HG02798 (cell line): Measurements from ENCODE around the gene HLA-DRB5.
"Not testable (repeated sequence)": the region's sequence is repeated elsewhere in the genome, so short reads cannot be mapped to it uniquely, and the experiment has no call there.

Experiments
- ATAC-seq: cut with Tn5 transposase; IDR thresholded peaks from one replicate; pipeline ENCODE4 v1.9.1; 2021; ENCODE audit warnings: mild to moderate bottlenecking; ENCODE audit not compliant: unreplicated experiment, poor library complexity

HLA-DRB5 gene

GRCh38 chr6:32529697-32530430, at the start of gene HLA-DRB5:
Gene HLA-DRB5, minus strand, starts transcription at chr6:32530287. Its CDS starts 63 bp downstream, at chr6:32530224.
- ATAC-seq: peak; percentile 88

GRCh38 chr6:32578962-32579361, 48.9 kb upstream of the HLA-DRB5 start:
- no peak for ATAC-seq

GRCh38 chr6:32577493-32577892, 47.4 kb upstream of the HLA-DRB5 start:
- not testable (repeated sequence) for ATAC-seq

DNA sequence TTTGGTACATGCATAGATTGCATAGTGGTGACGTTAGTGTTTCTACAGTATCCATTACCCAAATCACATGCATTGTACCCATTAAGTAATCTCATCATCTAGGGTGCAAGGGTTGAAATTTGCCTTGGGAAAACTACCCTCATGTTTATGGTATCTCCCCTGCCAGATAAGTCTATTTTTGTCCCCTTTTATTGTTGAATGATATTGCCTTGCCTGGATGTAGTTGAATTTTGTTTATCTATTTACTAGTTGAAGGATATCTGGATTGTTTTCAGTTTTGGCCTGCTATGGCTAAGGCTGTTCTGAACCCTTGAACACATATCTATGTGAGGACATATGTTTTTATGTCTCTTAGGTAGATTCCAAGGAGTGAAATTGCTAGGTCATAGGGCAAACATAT, 46.2 kb upstream of the HLA-DRB5 start:
- ATAC-seq: no peak

GRCh38 chr6:32570363-32570905, 40.3 kb upstream of the HLA-DRB5 start:
- ATAC-seq: no peak

DNA sequence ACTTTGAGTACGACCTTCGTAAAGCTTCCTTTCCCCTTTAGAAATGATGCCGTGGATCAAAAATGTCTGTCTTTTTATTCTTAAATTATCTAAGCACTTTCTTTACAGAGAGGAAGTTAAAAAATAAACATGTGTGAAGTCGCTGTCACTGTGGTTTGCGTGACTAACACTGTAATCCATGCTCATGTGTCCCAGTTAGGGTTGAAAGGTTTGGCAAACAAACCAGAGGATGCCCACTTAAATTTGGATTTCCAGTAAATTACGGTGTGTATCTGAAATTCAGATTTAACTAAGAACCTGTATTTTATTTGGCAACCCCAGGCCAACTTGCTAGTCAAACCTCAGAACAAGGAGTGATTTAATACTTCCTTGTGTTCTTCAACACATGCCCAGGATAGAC, 38.5 kb upstream of the HLA-DRB5 start:
- ATAC-seq: no peak

DNA sequence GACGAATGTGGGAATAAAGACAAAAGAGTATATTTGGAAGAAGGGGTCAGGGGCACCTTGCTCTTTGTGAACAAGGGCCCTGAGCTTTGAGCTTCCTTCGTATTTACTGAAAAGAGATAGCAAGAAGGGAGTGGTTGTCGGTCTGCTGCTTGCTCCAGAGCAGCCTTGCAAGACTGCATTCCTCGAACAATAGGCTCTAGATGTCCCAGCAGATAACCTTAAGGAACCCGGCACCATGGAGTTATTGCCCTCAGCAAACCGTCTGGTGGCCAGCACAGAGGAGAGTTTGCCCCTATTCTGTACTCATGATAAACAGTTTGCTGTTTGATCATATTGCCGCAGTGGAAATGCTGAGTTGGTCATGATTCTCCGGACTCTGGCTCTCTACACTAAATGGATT, 36.9 kb upstream of the HLA-DRB5 start:
- ATAC-seq: no peak

- no peak for ATAC-seq
Observed at GRCh38 chr6:32565511-32565910, 35.4 kb upstream of the HLA-DRB5 start.

DNA sequence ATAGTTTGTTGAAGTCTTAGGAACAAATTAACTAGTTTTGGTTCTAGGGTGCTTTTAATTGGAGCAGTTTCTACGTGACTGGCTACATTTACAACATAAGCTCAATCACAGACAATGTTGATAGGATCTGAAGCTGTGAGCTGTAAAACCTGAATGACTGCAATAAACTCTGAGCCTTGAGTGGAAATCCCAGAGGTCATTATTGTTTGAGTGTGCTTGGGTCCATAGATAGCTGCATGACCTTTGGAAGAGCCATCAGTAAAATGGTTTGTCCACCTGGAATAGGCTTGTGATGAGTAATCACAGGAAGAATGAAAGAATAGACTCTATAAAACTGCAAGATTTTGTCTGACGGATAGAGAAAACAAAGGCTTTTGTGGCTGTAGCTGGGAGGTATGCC, 32.9 kb upstream of the HLA-DRB5 start:
- no peak for ATAC-seq

- ATAC-seq: no peak
Observed at GRCh38 chr6:32559747-32560146, 29.7 kb upstream of the HLA-DRB5 start.

DNA sequence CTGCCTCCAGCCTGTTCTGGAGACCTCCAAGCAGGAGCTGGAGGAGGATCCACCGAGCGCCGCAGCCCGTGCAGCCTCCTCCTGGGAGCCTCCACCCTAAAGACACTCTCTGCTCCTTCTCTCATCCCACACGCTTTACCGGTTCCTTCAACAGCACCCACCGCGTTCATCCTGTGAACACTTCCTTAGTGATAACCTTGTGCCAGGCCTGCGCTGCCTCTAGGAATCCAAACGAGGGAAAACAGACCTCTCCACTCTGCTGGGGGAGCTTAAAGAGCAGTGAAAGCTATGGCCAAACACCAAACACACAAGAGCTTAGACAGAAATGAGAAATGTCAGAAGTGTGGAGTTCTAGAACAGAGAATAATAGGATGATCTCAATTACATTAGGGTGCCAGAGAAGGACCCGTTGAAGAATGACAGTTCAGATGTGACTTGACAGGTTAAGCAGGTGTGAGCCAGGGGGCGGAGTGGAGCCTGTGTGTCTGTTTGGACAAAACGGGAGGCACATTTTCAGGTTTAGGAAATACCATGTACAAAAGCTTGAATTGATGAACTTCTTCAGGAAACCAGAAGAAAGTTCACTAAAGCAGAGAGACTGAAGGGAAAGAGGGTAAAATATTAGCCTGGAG, 28.5 kb upstream of the HLA-DRB5 start:
- no peak for ATAC-seq

DNA sequence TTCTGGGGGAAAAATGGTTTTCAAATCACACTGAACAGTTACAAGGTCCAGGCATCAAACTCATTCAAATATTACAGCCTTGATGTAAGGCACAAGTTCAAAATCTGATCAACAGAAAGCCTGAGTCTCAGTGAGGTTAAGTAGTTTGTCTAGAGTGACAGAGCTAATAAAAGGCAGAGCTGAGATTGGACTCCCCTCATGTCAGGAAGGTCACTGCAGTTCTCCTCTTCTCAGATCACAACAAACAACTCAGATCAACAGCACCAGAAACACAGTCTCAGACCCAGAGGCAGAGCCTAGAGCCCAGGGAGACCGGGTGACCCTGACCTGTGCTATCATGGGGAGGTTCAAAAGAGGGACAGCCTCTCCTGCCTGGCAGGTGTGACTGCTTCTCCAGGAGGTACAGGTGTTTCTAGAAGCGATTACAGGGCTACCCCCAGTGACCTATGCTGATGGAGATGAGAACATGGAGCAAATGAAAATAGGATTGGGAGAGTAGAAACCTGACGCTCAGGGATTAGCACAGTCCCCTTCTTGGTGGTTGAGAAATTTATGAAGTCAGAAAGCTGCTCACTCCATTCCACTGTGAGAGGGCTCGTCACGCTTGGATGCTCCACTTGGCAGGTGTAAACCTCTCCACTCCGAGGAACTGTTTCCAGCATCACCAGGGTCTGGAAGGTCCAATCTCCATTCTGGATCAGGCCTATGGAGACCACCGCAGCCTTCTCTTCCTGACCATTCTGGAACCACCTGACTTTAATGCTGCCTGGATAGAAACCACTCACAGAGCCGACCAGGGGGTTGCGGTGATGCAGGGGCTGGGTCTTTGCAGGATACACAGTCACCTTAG, 24.3 kb upstream of the HLA-DRB5 start:
- no peak for ATAC-seq

DNA sequence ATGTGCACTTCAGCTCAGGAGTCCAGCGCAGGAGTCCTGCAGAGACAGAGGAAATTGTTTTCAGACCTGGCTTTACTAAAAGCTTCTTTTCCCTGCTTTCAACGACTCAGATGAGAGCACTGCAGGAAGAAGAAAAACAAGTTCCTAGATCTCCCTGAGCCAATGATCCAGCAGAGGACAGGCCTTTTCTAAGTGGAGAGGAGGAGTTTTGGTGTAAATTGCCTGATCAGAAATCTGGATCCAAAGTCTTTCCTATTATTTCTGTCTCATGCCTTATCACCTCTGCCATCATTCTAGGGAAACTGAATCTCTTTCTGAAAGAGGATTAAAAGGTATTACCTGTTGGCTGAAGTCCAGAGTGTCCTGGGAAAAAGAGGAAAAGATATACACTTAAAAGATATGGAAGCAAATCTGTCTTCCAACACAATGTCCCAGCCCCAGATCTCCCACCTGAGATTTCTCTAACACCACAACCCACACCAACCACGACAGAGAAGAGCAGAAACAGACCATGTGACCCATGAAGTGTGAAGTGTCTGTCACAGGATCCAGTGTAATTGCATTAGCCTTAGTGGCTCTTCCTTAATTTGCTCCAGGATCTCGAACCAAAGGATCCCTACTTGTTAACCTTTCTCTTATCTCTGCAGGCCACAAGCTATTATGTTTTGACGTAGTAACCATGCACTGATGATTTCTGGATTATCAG, 23.1 kb upstream of the HLA-DRB5 start:
- ATAC-seq: no peak

DNA sequence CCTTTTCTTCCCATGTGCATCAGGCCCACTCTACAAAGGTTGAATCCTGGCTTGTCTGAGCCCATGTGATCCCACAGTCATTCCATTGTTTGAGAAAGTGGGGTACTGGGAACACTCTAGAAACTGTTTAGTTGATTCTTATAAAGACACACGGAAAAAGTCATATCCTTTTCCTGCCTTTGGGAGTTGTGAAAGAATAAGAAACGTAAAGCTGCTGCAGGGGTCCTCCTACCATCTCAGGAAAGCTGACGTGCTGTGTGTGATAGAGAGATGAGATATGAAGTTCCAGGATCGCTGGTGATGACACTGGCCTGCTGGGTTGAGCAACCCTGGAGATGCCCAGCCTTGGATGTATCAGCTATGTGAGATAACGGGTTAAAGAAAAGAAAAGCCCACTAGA, 21.3 kb upstream of the HLA-DRB5 start:
- ATAC-seq: no peak

GRCh38 chr6:32539839-32540238, 9.8 kb upstream of the HLA-DRB5 start:
- no peak for ATAC-seq

DNA sequence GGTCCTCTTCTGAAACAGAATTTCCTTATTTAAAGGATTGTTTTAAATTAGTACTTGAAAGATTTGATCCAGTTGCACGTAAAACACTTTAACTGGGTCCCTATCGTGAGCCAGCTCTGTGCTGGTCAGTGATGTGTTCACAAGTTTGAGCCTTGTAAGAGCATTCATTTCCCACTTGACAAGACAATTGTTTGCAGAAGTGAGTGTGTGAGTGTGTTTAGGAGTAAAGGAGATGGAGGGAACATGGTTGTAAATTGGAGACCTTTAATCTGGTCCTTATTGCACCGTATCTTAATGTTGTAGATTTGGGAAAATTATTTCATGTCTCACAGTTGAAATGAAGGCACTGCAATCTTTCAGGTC, 325 bp upstream of the HLA-DRB5 start:
- peak; percentile 55 for ATAC-seq

DNA sequence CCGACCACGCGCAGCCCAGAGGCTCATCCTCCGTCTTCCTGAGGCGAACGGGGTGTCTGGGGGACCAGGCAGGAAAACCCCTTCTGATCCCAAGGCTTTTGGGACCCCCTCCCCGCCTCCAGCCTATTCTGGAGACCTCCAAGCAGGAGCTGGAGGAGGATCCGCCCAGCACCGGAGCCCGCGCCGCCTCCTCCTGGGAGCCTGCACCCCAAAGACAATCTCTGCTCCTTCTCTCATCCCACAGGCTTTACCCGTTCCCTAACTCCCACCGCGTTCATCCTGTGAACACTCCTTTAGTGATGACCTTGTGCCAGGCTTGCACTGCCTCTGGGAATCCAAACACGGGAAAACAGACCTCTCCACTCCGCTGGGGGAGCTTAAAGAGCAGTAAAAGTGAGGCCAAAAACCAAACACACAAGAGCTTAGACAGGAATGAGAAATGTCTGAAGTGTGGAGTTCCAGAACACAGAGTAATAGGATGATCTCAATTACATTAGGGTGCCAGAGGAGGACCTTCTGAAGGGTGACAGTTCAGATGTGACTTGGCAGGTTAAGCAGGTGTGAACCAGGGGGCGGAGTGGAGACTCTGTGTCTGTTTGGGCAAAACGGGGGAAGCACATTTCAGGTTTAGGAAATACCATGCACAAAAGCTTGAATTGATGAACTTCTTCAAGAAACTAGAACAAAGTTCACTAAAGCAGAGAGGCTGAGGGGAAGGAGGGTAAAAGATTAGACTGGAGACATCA, 7.6 kb downstream of the HLA-DRB5 start:
- ATAC-seq: no peak

DNA sequence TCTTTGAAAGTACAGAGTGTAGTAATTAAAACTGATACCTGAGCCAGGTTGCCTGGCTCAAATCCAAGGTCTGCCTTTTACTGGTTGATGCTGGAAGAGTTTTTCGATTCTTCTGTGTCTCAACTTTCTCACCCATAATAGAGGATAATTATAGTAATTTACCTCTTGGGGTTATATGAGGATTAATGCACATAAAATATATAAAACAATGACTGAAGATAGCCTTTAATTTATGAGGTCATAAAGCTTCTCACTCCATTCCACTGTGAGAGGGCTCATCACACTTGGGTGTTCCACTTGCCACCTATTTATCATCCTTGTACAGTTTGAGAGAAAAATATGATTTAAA, 10.2 kb downstream of the HLA-DRB5 start:
- no peak for ATAC-seq

DNA sequence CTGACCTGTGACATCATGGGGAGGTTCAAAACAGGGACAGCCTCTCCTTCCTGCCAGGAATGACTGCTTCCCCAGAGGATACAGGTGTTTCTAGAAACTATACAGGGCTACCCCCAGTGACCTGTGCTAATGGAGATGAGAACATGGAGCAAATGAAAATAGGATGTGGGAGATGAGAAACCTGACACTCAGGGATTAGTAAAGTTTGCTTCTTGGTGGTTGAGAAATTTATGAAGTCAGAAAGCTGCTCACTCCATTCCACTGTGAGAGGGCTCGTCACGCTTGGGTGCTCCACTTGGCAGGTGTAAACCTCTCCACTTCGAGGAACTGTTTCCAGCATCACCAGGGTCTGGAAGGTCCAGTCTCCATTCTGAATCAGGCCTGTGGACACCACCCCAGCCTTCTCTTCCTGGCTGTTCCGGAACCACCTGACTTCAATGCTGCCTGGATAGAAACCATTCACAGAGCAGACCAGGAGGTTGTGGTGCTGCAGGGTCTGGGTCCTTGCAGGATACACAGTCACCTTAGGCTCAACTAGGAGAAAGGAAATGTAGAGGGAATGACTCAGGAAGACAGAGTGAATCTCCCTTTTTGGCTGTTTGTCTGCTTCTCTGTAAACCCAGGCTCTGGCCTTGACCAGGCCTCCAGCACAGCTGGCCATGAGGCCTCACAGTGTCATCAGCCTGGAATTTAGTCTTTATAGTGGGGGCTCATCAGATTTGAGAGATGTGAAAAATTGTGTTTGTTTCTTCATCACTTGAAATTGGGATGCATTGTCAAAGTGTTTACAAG, 10.8 kb downstream of the HLA-DRB5 start:
- ATAC-seq: no peak
